GM19467 (cell line): ENCODE measurements around the gene AMOTL1.

Experiments used
- ATAC-seq: cut with Tn5 transposase; IDR thresholded peaks from one replicate; pipeline ENCODE4 v1.9.1; 2021; ENCODE audit warnings: mild to moderate bottlenecking, moderate library complexity; ENCODE audit not compliant: unreplicated experiment

Gene AMOTL1

GRCh38 chr11:94767701-94768601, at the start of gene AMOTL1:
TSS of gene AMOTL1 (plus strand) at chr11:94768356. CDS start at chr11:94768512, 156 bp downstream.
- peak; percentile 86 for ATAC-seq

- ATAC-seq: no peak
These were observed 48.3 kb upstream of the AMOTL1 start for GRCh38 chr11:94719876-94720275.

- no peak for ATAC-seq
These were observed 46.4 kb upstream of the AMOTL1 start for GRCh38 chr11:94721565-94722292.

GRCh38 chr11:94722735-94723134, 45.4 kb upstream of the AMOTL1 start:
- ATAC-seq: no peak

GRCh38 chr11:94725097-94725496, 43.1 kb upstream of the AMOTL1 start:
- ATAC-seq: no peak

- no peak for ATAC-seq
These were observed 40.3 kb upstream of the AMOTL1 start for GRCh38 chr11:94727819-94728218.

GRCh38 chr11:94728541-94728940, 39.6 kb upstream of the AMOTL1 start:
- no peak for ATAC-seq

GRCh38 chr11:94728966-94729751, 39.0 kb upstream of the AMOTL1 start:
- ATAC-seq: no peak

- ATAC-seq: no peak
These were observed 38.0 kb upstream of the AMOTL1 start for GRCh38 chr11:94730153-94730552.

GRCh38 chr11:94731880-94732601, 36.1 kb upstream of the AMOTL1 start:
- no peak for ATAC-seq

GRCh38 chr11:94732617-94733281, 35.4 kb upstream of the AMOTL1 start:
- no peak for ATAC-seq

GRCh38 chr11:94734563-94735275, 33.4 kb upstream of the AMOTL1 start:
- no peak for ATAC-seq

GRCh38 chr11:94735907-94736306, 32.2 kb upstream of the AMOTL1 start:
- ATAC-seq: no peak

- no peak for ATAC-seq
These were observed 31.0 kb upstream of the AMOTL1 start for GRCh38 chr11:94737171-94737611.

GRCh38 chr11:94738746-94739145, 29.4 kb upstream of the AMOTL1 start:
- ATAC-seq: no peak

GRCh38 chr11:94739331-94739730, 28.8 kb upstream of the AMOTL1 start:
- no peak for ATAC-seq

GRCh38 chr11:94740083-94741021, 27.8 kb upstream of the AMOTL1 start:
- no peak for ATAC-seq

- no peak for ATAC-seq
These were observed 27.0 kb upstream of the AMOTL1 start for GRCh38 chr11:94741022-94741679.
